GM19467 (cell line): ENCODE measurements around the gene COL9A1.

Experiments
- ATAC-seq: cut with Tn5 transposase; IDR thresholded peaks from one replicate; pipeline ENCODE4 v1.9.1; 2021; ENCODE audit warnings: mild to moderate bottlenecking, moderate library complexity; ENCODE audit not compliant: unreplicated experiment

COL9A1 gene

GRCh38 chr6:70180183-70180900, 122.5 kb downstream of the COL9A1 start:
- no peak for ATAC-seq

DNA sequence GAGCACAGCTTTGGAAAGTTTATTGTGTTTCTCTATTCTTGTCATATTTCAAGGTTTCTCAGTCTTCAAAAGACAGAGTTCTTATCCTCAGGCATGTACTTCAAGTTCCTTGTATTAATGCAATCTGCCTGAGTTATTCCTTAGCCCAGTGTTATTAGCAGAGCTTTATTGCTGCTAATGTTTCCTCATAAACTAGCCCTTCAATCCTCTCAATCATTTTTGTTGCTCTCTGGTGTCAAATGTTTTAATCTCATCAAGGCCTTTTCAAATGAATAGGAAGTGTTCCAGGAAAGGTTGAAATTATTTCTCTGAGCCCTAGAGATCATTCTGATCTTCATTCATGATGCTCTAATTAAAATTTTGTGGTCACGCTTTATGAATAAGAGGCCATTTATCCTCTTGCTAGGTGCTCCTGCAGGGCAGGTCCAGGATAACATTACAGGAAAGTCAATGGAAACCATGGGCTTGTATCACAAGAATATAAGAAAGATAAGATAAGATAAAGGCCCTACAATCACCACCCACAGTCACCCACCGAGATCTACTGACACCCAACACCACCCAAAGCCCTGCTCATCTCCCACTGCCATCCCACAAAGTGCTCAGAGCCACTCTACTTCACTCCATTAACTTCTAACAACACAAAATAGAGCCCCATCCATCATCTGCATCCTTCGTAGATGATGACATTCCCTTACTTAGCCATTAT, 125.9 kb downstream of the COL9A1 start:
- no peak for ATAC-seq

DNA sequence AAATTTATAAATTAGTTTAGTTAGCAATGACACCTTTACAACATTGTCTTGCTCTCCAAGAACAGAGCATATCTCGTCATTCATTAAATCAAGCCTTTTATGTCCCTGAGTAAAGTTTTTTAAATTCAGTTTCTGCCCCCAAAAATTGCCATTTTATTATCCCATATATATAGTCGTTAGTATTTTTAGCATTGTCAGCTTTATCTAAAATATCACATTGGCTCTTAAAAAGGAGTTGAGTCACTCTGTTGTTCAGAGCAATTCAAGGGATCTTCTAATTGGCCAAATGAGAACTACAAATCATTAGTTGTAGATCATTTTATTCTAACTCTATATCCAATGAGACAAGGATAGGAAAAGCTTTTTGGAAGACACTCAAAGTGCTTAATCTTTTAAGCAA, 127.1 kb downstream of the COL9A1 start:
- no peak for ATAC-seq

DNA sequence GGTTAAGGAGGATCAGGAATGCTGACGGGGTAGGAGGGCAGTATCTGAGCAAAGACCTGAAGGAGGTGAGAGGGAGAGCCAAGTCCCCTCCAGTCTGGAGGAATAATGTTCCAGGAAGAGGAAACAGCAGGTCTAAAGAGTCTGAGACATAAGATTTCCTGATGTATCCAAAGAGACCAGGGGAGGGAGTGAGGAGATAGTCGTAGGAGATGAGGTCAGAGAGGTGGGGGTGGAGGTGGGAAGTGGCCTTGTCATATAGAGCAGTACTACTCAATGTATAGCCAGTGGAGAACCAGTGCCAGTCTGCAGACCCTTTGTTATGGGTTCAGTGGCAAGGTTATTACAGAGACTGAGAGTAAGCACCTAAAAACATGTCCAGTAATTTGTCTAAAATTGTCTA, 130.6 kb downstream of the COL9A1 start:
- no peak for ATAC-seq

- ATAC-seq = no peak
These were observed 131.6 kb downstream of the COL9A1 start for GRCh38 chr6:70171236-70171635.

DNA sequence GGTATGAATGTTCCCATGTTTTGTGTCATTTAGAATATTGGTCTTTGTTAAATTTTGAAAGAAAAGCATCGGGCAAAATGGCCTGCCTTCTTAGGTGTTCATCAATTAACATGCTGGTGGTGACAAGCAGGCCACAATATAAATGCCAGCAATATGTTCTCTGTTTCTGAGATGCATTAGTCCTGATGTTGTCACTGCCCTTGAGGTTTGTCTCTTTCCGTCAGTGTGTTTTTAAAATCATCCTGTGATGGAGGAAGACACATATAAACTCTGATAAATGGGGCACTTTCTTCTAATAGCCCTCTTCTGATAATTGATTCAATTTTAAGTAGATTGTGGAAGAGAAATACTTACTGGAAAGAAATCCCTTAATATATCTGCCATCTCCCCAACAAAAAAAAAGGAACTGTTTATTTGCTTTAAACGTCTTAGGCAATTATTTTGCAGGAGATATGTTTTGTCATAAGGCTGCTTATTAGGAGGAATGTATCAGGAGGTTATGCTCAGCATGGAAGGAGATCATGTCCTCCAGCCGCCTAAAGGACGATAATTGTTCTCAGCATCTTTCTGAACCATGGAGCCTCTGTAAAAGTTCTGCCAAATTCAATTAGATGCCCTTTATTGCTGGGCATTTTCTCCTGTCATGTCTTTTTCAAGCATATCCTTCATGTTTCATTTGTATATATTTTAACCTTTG, 134.1 kb downstream of the COL9A1 start:
- ATAC-seq = no peak
